ENCODE data around the gene RNF212.

RNF212 gene

DNA sequence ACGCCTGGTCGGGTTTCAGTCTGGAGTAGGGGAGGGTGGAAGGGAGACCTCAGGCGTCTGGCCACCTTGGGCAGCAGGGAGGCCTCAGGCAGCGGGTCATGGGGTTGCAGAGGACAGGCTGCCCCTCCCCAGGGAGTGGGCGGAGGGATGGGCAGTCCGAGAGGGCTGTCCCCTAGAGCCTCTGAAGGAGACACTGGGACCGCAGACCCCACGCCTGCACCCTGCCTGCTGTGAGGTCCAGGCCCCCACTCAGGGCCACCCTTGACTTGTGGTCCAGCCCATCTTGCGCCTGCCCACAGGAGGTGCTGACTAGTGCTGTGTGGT lies 85.5 kb downstream of the RNF212 start:
- H3K4me3 ChIP-seq (replicated peaks; ENCODE audit: insufficient read depth, low read length) = no peak overlapping the region
- no peaks in the 10 kb centered on the region for H3K27me3 ChIP-seq (ENCODE audit: insufficient read depth, poor library complexity, severe bottlenecking)
- H3K27ac ChIP-seq (replicated peaks) = no peak overlapping the region
- TF ChIP-seq GABPA (IDR thresholded peaks at IDR 0.05; ENCODE audit: low read depth) = no peak
- TF ChIP-seq CTCF (IDR thresholded peaks at IDR 0.05; ENCODE audit: insufficient read depth, low read length) = no peak
- no peak for TF ChIP-seq SPI1 (IDR thresholded peaks at IDR 0.05; ENCODE audit: borderline replicate concordance, low read depth)
- TF ChIP-seq, protein P1, sequence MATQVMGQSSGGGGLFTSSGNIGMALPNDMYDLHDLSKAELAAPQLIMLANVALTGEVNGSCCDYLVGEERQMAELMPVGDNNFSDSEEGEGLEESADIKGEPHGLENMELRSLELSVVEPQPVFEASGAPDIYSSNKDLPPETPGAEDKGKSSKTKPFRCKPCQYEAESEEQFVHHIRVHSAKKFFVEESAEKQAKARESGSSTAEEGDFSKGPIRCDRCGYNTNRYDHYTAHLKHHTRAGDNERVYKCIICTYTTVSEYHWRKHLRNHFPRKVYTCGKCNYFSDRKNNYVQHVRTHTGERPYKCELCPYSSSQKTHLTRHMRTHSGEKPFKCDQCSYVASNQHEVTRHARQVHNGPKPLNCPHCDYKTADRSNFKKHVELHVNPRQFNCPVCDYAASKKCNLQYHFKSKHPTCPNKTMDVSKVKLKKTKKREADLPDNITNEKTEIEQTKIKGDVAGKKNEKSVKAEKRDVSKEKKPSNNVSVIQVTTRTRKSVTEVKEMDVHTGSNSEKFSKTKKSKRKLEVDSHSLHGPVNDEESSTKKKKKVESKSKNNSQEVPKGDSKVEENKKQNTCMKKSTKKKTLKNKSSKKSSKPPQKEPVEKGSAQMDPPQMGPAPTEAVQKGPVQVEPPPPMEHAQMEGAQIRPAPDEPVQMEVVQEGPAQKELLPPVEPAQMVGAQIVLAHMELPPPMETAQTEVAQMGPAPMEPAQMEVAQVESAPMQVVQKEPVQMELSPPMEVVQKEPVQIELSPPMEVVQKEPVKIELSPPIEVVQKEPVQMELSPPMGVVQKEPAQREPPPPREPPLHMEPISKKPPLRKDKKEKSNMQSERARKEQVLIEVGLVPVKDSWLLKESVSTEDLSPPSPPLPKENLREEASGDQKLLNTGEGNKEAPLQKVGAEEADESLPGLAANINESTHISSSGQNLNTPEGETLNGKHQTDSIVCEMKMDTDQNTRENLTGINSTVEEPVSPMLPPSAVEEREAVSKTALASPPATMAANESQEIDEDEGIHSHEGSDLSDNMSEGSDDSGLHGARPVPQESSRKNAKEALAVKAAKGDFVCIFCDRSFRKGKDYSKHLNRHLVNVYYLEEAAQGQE (IDR thresholded peaks at IDR 0.05; ENCODE audit: insufficient replicate concordance, low read depth) = no peak
- no peak for TF ChIP-seq POLR2AphosphoS5 (IDR thresholded peaks at IDR 0.05; ENCODE audit: low read depth)
- DNase-seq (ENCODE audit: low read depth in 1 of 2, low spot score in 1 of 2) = no peak

DNA sequence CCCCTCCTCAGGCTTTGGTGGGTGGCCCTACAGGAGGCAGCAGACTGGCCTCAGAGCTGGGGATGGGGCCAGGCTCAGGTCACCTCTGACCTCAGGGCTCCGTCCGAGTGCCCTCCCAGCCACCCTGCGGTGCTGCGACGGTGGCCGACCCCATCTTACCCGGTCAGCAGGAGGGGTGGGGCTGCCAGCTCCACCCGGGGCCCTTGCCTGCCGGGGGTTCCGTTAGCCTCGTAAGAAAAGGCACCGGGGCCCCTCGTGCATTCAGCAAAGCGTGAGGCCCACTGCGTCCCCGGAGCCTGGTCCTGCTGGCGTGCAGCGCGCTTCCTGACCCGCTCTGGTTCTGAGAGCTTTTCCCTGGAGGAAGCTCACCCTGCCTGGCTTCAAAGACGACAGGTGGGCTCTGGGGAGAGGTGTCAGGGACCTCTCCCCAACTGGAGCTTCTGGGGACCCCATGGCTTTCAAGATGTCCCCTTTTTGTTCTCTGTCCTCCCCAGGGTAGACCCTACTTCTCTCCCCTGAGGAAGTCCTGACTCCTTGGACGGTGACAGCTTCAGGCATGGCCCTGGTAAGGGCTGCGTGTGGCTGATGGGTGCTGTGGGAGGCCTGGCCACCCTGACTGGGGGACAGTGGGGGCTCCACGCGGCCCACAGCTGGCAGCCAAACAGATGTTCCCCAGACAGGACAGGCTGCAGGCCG lies 86.0 kb downstream of the RNF212 start:
- Histone ChIP-seq H3K27ac (replicated peaks) (no peak overlapping the region), H3K4me3 (replicated peaks; ENCODE audit: insufficient read depth, low read length) (no peak overlapping the region), H3K27me3 (ENCODE audit: insufficient read depth, poor library complexity, severe bottlenecking) (no peaks in the 10 kb centered on the region)
- TF ChIP-seq GABPA (IDR thresholded peaks at IDR 0.05; ENCODE audit: low read depth) (no peak), POLR2AphosphoS5 (IDR thresholded peaks at IDR 0.05; ENCODE audit: low read depth) (no peak), CTCF (IDR thresholded peaks at IDR 0.05; ENCODE audit: insufficient read depth, low read length) (no peak), SPI1 (IDR thresholded peaks at IDR 0.05; ENCODE audit: borderline replicate concordance, low read depth) (no peak)
- TF ChIP-seq, protein P1 (IDR thresholded peaks at IDR 0.05; ENCODE audit: insufficient replicate concordance, low read depth) = no peak
- DNase-seq (ENCODE audit: low read depth in 1 of 2, low spot score in 1 of 2) = no peak

DNA sequence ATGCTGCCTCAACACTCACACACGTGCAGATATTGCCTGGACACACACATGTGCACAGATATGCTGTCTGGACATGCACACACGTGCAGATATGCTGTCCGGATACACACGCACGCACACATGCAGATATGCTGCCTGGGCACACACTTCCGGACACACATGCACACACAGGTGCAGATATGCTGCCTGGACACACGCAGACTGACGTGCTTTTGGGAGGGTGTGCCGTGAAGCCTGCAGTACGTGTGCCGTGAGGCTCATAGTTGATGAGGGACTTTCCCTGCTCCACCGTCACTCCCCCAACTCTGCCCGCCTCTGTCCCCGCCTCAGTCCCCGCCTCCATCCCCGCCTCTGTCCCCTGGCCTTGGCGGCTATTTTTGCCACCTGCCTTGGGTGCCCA lies 87.2 kb downstream of the RNF212 start:
- DNase-seq (ENCODE audit: low read depth in 1 of 2, low spot score in 1 of 2) = peak in 1 of 2 experiments; percentile 10
- Histone ChIP-seq H3K27me3 (ENCODE audit: insufficient read depth, poor library complexity, severe bottlenecking) (no peaks in the 10 kb centered on the region), H3K27ac (replicated peaks) (no peak overlapping the region), H3K4me3 (replicated peaks; ENCODE audit: insufficient read depth, low read length) (no peak overlapping the region)
- TF ChIP-seq, protein P1 (IDR thresholded peaks at IDR 0.05; ENCODE audit: insufficient replicate concordance, low read depth) = no peak
- TF ChIP-seq POLR2AphosphoS5 (IDR thresholded peaks at IDR 0.05; ENCODE audit: low read depth) = no peak
- no peak for TF ChIP-seq CTCF (IDR thresholded peaks at IDR 0.05; ENCODE audit: insufficient read depth, low read length)
- no peak for TF ChIP-seq GABPA (IDR thresholded peaks at IDR 0.05; ENCODE audit: low read depth)
- TF ChIP-seq SPI1 (IDR thresholded peaks at IDR 0.05; ENCODE audit: borderline replicate concordance, low read depth) = no peak

All from HL-60 (cell line).